ENCODE data around the gene BCL6. TPM values are rescaled to one million over a fixed set of nuclear protein-coding genes. Genes with fewer than 3 reads are reported as not detected.

BCL6 gene
- total and polyA plus RNA-seq, 2 of the 8 experiments (the other 6 are each of a cell fraction or from before 2014, with no cell fraction given) = 5.7 to 10.4 TPM

GRCh38 chr3:187794731-187795130 lies 49.5 kb upstream of the BCL6 start:
- Histone ChIP-seq H2AFZ (ENCODE audit: low read length) (no peak overlapping the region), H3K9ac (replicated peaks in 1 of 4; ENCODE audit: extremely low read depth in 1 of 4, low read depth in 3 of 4, low read length in 3 of 4) (no peak overlapping the region), H3K23ac (ENCODE audit: insufficient read length) (no peak overlapping the region), H3K4ac (replicated peaks; ENCODE audit: insufficient read length, low read depth, low read length) (no peak overlapping the region), H3K14ac (ENCODE audit: insufficient read length) (no peak overlapping the region), H3K4me2 (ENCODE audit: insufficient read depth in 1 of 2, low read depth in 2 of 2, low read length in 2 of 2) (no peak overlapping the region), H3K27ac (ENCODE audit: low read depth, low read length) (no peak overlapping the region), H4K91ac (replicated peaks; ENCODE audit: insufficient read length, low read length) (no peak overlapping the region), H3K36me3 (ENCODE audit: control insufficient read depth in 2 of 4, insufficient read depth in 4 of 4, low read length in 3 of 4) (no peaks in the 10 kb centered on the region), H3K4me3 (ENCODE audit: extremely low read depth in 1 of 4, insufficient read depth in 2 of 4, low read depth in 3 of 4, low read length in 4 of 4) (no peak overlapping the region), H3K9me3 (ENCODE audit: insufficient read depth in 2 of 2, low read depth in 1 of 2, low read length in 1 of 2) (no peaks in the 10 kb centered on the region), H4K8ac (ENCODE audit: extremely low read depth, insufficient read depth, low read length) (no peak overlapping the region), H3K79me2 (ENCODE audit: control insufficient read depth in 1 of 2, insufficient read depth in 2 of 2, low read length in 2 of 2) (no peaks in the 10 kb centered on the region), H3K79me1 (ENCODE audit: low read depth, low read length) (no peaks in the 10 kb centered on the region), H4K20me1 (replicated peaks in 1 of 2; ENCODE audit: control insufficient read depth in 1 of 2, insufficient read depth in 2 of 2, low read length in 2 of 2) (no peaks in the 10 kb centered on the region), H2BK20ac (ENCODE audit: low read length) (no peak overlapping the region), H2AK5ac (ENCODE audit: low read depth, low read length) (no peak overlapping the region), H4K5ac (ENCODE audit: insufficient read length, low read depth, low read length) (no peak overlapping the region), H3K4me1 (replicated peaks in 1 of 4; ENCODE audit: control insufficient read depth in 3 of 4, insufficient read depth in 4 of 4, low read length in 3 of 4) (no peaks in the 10 kb centered on the region), H2BK120ac (replicated peaks; ENCODE audit: low read depth, low read length) (no peak overlapping the region), H2BK12ac (ENCODE audit: low read depth, low read length) (no peak overlapping the region), H3K18ac (ENCODE audit: extremely low read depth, low read length) (no peak overlapping the region), H2BK5ac (ENCODE audit: low read depth, low read length) (no peak overlapping the region), H3K27me3 (replicated peaks in 1 of 4; ENCODE audit: control insufficient read depth in 3 of 4, extremely low read depth in 1 of 4, insufficient read depth in 3 of 4, low read length in 3 of 4) (peaks cover 0 to 1% (median 0%) of the 10 kb centered on the region in 4 experiments; a peak in 1 of 7 replicates), H3K56ac (replicated peaks; ENCODE audit: insufficient read length, low read depth, low read length) (no peak overlapping the region), H3K23me2 (ENCODE audit: low read depth, low read length) (no peaks in the 10 kb centered on the region; the same call in 1 of the 2 replicates), H2BK15ac (ENCODE audit: low read length) (no peak overlapping the region)
- POLR2A ChIA-PET (ENCODE audit: partially characterized antibody) = no interaction called here
- WGBS, 2 experiments (ENCODE audit: extremely low coverage in 1 of 2, insufficient coverage in 1 of 2, insufficient read length in 1 of 2, insufficient replicate concordance in 2 of 2, low coverage in 1 of 2, low lambda C conversion rate in 2 of 2, missing lambda C conversion rate in 1 of 2) = 91% methylated on average over 4 of the region's 4 CpGs; no CpG with 5 or more reads in 1 of the 2 experiments
- FAIRE-seq (no peak), DNase-seq (ENCODE audit: low read depth in 1 of 2, low spot score in 2 of 2) (no peak)
- CTCF ChIA-PET (ENCODE audit: partially characterized antibody) = no interaction called here
- TF ChIP-seq SIRT6 (IDR thresholded peaks at IDR 0.05; ENCODE audit: low read length) (no peak), RFX5 (IDR thresholded peaks at IDR 0.05; ENCODE audit: borderline replicate concordance, low read depth, low read length) (no peak), NRF1 (IDR thresholded peaks at IDR 0.05; ENCODE audit: low read depth, low read length) (no peak), CEBPB (IDR thresholded peaks at IDR 0.05; ENCODE audit: low read depth, low read length) (no peak), E2F6 (IDR thresholded peaks at IDR 0.05) (no peak), ZNF274 (IDR thresholded peaks at IDR 0.05; ENCODE audit: borderline replicate concordance, extremely low read depth, low read length) (no peak), MAX (IDR thresholded peaks at IDR 0.05) (no peak), POU5F1 (IDR thresholded peaks at IDR 0.05; ENCODE audit: low read depth, low read length) (no peak), EP300 (IDR thresholded peaks at IDR 0.05; ENCODE audit: borderline replicate concordance in 1 of 2, low read depth in 2 of 2, low read length in 2 of 2) (no peak), MAFK (IDR thresholded peaks at IDR 0.05; ENCODE audit: low read depth, low read length) (no peak), CHD1 (IDR thresholded peaks at IDR 0.05; ENCODE audit: low read depth, low read length) (no peak), CBX8 (IDR thresholded peaks at IDR 0.05; ENCODE audit: borderline replicate concordance, low read depth, low read length) (no peak), BRCA1 (IDR thresholded peaks at IDR 0.05; ENCODE audit: low read depth, low read length) (no peak)
